Measurements from ENCODE around the gene DCST2.

The DCST2 gene

DNA sequence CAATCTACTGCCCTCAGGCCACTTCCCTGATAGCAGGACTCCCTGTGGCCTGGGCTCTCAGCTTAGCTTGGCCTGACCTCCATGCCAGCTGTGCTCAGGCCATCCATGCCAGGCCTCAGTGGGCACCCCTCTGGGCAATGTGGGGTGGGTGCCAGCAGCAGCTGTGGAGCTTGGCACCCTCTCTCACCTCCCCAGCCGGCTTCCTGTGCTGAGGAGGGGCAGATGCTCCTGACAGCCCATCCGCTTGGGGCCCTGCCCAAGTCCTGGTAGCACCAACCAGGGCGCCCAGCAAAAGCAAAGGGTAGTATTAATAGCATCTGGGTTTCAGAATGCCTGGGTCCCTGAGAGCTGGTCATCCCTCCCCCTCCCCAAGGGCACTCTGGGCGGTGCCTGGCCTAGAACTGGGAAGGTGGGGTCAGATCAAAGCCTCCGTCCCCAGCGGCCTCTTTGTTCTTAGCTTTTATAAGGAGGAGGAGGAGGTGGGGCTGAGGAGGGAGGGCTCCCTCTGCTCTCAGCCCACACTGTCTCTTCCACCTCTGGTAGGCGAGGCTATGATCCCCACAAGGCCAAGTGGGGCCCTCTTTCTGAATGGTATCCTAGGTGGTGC lies 36.1 kb upstream of the DCST2 start:
- DNase-seq = no peak

DNA sequence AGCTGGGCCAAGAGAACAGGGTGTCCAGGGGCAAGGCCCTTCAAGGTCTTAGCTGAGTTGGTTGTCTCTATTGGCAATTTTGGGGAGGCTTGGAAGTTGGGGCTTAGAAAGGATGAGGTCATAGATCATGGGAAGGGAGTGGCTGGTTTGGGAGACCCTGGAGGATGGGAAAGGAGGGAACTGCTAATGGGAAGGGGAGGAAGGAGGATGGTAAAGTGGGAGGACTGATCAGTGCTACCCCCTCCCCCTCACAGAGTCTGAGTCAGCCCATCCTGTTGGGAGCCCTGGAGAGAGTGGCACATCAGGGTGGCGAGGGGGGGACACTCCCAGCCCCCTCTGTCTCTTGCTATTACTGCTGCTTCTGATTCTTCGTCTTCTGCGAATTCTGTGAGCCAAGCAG lies 35.0 kb upstream of the DCST2 start:
- DNase-seq = no peak

DNA sequence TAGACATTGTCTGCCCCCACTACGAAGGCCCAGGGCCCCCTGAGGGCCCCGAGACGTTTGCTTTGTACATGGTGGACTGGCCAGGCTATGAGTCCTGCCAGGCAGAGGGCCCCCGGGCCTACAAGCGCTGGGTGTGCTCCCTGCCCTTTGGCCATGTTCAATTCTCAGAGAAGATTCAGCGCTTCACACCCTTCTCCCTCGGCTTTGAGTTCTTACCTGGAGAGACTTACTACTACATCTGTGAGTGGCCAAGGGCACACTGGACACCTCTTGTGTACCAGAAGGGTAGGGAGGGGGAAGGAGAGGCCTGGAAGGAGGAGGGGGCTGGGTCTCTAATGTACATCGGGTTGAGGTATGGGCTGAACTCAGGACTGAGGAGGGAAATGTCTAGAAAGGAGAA lies 33.2 kb upstream of the DCST2 start:
- no peak for DNase-seq

DNA sequence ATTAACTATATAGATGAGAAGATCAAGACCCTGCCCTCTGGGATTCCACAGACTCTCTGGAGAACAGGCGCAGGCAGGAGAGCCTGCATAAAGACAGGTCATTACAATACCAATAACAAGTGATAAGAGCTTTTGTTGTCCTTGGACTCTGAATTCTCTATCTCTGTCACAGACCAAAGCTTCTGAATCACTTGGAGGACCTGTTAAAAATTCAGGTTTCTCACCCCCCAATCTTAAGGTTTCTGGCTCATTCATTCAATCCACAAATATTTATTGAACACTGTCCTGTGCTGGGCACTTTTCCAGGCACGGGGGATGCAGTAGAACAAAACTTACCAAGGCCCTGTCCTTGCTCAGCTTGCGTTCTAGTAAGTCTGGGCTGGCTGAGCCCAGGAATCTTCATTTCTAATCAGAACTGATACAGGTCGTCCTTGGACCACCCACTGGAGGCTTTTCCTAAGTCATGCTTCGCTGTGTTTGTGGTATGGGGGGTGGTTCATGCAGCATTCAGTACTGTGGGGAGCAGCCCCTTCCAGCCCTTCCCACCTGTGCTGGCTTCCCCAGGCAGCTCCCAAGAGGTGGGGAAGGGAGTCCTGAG lies 31.4 kb upstream of the DCST2 start:
- DNase-seq = no peak

DNA sequence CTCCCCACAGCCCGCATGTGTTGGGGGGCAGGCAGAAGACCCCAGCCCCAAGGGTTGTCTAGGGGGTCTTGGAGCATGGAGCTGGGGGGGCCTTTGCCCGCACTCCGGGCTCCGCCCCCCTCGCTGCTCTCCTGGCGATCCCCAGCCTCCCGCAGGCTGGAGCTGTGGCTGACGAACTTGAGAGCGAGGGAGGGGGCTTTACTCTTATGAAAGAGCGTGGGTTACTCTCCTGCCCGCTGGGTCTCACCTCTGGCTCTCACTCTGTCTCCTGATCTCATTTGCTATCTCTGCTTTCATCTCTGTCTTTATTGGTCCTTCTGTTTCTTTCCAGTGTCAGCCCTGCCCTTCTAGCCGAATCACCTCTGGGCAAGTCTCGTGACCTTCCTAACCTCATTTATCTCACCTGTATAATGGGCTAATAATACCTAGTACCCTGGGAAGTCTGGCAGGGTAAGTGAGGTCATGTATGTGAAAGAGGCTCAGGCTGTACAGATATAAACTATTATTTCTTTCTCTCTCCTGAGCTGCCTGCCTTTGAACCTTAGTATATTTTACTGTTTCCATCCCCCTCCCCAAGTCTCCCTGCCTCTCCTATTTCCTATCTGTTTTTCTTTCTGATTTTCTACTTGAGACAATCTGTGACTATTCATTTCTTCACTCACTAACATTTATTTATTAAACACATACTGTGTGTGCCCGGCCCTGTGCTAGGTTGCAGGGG lies 30.7 kb upstream of the DCST2 start:
- DNase-seq = no peak

DNA sequence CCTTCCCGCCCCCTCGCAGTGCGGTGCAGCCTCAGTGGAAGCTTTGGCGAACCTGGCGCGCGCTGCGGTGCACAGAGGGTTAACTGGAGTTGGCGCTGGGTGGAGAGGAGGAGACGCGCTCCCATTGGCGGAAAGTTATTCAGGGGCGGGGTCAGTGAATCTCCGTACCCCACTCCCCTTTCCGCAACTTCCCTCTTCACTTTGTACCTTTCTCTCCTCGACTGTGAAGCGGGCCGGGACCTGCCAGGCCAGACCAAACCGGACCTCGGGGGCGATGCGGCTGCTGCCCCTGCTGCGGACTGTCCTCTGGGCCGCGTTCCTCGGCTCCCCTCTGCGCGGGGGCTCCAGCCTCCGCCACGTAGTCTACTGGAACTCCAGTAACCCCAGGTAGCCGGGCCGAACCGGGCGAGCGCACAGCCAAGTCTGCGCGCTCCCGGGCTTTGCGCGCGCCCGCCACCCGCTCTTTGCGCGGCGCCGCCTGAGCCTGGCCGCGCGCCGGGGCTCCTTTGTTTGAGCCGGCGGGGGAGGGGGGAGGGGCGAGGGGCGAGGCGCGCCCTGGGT lies 30.0 kb upstream of the DCST2 start, which contains the start of gene EFNA4:
Gene EFNA4 (plus strand): TSS at position 191 of the 561 bp plus-strand sequence. CDS start 84 bp downstream, at position 275.
- peak; percentile 88 for DNase-seq

DNA sequence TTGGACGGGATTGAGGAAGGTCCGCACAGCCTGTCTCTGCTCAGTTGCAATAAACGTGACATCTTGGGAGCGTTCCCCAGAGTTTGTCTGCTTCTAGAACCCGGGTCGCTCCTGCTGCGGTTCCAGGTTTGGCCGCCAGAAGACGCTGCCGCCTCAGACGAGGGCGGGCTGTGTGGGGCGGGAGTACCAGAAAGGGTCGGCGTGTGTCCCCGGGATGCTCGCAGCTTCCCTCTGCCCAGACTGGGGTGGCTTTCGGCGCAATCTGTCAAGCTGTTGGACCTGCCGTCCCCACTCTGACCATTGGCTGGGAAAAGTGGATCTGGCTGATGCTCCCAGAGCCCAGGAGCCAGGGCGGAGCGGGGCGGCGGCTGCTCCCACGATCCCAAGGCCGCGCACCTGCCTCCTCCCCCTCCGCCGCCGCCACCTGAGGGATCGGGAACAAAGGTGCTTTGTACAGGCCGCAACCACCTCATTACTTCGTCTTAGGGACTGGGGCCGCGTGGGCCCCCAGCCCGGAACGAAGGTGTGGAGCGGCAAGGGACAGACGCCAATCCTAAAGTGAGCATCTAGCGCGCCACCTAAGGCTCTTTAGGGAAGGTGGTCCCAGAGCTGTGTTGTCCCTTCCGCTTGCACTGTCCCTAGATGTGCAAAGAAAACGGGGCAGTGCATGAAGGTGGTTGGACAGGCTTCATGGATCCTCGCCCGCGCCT lies 29.3 kb upstream of the DCST2 start:
- DNase-seq = peak; percentile 84

DNA sequence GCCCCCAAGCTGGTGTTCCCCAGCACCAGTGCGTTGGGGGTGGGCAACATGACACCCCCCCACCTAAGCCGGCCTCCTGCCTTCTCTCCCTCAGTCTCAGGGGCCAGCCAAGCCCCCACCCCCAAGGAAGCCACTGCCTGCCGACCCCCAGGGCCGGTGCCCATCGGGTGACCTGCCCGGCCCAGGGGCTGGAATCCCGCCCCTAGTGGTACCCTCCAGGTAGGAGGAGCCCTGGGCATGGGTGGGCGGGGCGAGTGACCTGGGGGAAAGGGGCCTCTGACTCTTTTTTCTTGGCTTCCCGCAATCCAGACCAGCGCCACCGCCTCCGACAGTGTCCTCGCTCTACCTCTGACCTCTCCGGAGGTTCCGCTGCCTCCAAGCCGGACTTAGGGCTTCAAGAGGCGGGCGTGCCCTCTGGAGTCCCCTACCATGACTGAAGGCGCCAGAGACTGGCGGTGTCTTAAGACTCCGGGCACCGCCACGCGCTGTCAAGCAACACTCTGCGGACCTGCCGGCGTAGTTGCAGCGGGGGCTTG lies 28.6 kb upstream of the DCST2 start:
- DNase-seq = no peak

DNA sequence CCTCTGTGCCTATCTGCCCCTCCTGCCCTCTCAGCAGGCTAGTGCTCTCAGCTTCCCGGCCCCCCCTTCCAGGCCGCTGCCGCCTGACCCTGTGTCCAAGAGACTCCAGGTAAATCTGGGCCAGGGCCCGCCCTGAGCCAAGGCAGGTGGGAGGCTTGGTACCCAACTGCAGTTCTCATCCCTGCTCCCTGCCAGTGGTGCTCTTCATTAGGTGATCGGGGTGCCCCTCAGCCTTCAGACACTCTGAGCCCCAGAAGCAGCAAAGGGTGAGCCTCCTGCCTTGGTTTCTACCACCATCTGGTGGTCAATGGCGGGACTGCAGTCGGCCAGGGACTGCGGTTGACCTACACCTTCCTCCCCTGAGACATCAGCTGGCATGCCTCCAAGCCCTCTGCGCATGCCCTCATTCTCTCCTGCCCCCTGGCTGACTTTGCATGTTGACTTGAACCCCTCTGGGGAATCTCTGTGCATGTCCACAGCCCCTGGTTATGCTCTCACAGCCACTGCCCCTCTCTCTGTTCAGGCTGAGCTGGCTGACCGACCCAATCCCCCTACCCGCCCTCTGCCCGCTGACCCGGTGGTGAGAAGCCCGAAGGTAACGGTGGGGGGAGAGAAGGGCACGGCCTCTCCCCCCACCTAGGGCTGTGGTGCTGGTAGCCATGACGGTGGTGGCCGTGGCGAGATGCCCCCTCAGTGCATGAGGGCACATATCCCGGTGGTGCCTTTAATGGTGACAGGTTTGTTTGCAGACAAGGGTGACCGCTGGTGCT lies 28.0 kb upstream of the DCST2 start:
- peak; percentile 96 for DNase-seq

DNA sequence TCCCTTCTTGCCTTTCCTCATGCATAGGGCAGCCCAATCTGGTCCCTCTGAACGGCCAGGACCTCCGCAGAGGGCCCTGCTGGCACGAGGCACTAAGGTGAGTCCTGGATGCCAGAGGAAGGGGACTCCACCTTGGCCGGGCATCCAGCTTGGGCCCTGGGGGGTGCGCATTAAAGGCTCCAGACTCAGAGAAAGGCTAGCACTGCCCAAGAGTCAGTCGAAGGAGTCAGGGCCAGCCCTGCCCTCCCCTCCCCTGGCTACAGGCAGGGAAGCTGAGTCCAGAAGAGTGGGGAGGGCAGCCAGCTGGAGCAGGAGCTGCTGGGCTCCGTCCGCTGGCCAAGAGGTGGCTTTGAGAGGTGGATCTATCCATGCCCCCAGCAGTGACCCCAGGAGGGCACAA lies 27.2 kb upstream of the DCST2 start:
- DNase-seq = no peak

DNA sequence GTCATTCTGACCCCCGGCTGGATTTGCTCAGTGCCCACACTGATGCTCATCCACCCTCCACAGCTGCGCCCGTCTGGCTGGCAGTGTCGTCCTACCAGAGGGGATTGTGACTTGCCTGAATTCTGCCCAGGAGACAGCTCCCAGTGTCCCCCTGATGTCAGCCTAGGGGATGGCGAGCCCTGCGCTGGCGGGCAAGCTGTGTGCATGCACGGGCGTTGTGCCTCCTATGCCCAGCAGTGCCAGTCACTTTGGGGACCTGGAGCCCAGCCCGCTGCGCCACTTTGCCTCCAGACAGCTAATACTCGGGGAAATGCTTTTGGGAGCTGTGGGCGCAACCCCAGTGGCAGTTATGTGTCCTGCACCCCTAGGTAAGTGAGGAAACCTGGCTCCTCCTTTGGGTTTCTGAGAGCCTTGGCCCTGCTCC lies 24.2 kb upstream of the DCST2 start:
- DNase-seq = no peak

DNA sequence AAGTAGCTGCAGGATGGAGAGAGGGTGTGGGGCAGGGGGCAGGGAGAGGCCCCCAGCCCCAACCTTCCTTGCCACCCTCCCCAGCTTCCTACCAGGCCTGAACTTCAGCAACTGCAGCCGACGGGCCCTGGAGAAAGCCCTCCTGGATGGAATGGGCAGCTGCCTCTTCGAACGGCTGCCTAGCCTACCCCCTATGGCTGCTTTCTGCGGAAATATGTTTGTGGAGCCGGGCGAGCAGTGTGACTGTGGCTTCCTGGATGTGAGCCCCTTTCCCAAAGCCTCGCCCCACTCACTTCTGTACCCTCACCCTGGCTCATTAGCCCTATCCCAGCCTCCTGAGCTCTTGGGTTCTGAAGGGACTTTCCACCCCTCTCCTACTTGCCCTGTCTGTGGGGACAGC lies 23.5 kb upstream of the DCST2 start:
- no peak for DNase-seq

DNA sequence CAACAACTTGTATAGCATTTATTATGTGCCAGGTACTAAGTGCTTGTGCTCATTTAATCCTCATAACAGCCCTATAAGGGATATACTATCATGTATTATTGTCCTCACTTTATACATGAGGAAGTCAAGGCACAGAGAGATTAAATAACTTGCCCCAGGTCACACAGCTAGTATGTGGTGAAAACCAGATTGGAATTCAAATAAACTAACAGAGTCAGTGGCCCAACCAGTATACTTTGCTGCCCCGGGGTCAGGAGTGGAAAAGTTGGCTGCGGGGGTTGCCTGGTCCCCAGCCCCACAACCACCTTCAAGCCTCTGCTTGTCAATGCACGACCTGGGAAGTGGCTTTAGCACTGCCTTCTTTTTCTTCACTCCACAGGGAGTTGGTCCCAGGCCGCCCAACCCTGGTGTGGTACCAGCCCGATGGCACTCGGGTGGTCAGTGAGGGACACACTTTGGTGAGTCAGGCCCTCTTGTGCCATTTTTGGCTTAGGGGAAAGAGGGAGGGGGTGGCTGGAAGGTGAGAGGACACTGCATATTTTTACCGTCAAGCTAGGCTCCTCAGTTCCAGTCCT lies 20.0 kb upstream of the DCST2 start:
- no peak for DNase-seq

DNA sequence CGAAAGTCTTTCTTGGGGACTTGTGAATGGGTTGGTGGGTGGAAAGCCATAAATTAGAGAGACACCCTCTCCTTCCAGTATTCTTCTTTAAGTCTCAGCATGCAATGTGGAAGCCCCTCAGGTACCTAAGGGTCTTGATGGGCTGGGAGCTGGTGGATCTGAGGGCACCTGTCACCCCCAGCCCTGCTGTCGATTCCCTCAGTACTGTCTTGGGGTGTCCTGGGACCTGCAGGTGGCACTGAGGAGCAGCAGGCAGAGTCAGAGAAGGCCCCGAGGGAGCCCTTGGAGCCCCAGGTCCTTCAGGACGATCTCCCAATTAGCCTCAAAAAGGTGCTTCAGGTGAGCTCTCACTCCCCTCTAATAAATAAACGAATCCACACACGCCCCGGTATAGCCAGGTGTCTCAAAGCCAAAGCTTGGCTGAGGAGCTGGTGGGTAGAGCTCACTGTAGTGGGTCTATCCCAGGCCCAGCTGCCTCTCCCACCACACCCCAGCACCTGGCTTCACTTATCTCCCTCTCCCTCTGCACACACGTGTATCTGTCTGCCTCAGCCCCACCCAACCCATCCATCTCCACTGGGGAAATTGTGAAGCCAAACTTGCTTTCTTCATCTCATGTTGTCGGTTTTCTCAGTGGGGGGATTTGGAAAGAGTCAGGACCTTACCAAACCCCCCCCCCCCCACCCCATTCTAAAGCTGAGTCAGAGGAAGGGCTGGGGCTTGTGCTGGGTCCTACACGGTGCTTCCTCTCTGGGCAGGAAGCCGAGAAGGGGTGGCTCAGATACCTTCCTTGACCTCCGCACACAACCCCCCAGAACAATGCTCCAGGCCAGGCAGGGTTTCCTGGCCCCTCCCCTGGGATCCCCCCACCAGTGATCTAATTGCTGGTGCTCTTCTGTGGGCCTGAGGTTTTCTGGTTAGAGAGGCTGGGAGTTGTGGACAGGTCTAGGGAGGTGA lies 19.1 kb upstream of the DCST2 start:
- DNase-seq = peak; percentile 50

DNA sequence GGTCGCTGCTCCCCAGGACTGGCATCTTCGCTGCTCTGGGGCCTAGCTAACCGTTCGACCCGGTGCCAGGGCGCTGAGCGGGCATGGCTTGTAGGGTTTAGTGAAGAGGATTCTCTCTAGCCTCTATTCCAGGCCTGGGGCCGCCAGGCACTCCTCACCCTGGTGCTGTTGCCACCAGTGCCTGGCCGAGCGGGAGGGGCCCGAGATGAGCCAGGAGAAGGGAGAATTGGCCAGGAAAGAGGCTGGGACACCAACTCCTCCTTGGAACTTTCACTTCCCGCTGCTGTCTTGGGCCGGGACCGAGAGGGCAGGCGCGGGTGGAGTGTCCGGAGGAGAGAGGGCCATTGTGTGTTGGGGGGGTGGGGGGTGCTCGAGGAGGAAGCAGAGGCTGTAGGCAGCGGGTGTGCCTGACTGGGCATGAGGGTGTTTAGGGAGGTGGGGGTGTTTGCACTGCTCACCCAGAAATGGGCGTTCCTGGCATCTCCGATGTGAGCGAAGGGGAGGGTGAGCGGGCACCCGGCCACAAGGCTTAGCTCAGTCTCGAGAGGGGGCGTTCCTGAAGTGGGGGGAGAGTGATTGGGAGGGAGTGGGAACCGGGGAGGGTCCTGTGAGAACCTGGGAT lies 18.3 kb upstream of the DCST2 start:
- DNase-seq = peak; percentile 65

DNA sequence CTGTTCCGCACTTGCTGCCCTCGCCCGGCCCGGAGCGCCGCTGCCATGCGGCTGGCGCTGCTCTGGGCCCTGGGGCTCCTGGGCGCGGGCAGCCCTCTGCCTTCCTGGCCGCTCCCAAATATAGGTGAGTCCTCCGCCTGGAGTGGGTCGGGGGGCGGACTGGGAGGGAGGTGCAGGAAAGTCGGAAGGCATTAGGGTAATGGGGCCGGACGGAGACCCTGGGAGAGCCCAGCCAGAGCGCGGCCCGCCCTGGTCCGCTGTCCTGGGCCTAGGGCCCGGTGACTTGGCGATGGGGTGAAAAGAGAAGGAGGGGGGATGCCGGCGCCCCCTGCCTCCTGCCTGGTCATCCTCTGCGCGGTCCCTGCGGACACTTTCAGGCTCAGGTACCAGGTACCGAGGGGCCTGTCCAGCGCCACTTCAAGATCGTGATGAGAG lies 17.8 kb upstream of the DCST2 start:
- no peak for DNase-seq

DNA sequence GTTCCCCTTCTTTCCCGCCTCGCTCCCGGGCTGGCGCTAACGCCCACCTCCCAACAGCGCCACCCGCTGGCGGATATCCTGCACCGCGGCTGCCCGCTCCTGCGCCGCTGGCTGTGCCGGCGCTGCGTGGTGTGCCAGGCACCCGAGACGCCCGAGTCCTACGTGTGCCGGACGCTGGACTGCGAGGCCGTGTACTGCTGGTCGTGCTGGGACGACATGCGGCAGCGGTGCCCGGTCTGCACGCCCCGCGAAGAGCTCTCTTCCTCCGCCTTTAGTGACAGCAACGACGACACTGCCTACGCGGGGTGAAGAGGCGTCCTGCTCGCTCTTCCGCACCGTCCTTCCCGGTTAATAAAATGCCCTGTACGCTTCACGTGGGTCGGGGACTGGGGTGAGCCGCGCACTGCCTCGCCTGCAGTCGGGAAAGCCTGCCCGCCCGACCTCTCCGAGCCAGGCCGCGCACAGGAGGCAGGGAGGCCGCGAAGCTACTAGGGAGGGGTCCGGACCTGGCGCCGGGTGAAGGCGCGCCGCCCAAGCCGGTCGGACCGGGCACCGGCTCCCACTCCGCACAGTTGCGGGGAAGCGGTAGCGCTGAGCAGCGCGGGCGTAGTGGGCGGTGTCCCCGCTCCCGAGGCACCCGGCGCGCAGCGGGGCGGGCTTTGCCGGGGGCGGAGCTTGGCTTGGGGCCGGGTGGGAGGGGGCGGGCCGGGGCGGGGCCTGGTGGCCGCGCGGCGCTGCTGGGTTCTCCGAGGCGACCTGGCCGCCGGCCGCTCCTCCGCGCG lies 17.2 kb upstream of the DCST2 start, which contains the start of gene ADAM15:
Gene ADAM15 (plus strand): TSS at position 757 of the 782 bp plus-strand sequence. CDS start 71 bp downstream, outside the sequence.
- DNase-seq = peak; percentile 88

DNA sequence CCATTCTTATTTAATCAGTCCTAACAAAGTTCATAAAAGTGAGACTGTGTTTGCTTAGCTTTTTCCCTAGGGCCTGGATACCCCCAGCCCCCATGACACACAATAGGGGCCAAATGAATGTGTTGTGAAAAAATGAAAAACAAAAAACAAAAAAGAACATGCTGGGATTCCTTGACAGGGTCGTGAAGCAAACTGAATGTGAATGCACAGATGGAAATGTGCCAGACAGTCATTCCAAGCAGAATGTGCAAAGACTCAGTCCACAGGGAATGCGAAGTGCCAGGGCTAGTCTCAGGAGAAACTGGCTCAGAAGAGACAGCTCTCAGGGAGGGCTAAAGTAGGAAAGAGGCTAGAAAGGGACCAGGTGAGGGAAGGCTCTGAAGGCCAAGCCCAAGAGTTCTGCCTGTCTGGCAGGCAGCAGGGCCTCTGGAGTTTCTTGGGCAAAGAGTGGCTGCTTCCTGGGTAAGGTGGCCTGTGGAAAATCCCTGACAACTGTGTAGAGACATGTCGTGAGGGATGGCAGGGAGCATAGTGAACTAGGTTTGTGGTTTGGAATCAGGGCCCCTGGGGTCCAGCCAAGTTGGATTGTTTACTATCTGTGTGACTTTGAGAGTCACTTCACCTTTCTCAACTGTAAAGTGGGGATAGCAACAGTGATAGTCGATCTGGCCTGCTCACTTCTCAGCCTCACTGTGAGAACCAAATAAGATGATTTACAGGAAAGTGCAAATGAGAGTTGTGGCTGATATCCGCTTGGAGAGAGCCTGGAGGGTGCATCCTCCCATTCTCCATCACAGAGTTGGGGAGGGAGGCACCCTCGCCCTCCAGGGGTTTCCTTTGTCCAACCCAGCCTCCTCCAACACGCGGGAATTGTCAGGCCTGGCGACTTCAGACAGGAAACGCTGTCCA lies 16.3 kb upstream of the DCST2 start:
- DNase-seq = no peak
